GM18520 (cell line): Measurements from ENCODE around the gene KRABD2.
"Not testable (repeated sequence)": the region's sequence is repeated elsewhere in the genome, so short reads cannot be mapped to it uniquely, and the experiment has no call there.

Experiments
- ATAC-seq: cut with Tn5 transposase; IDR thresholded peaks from one replicate; pipeline ENCODE4 v1.9.1; 2021; ENCODE audit not compliant: unreplicated experiment

KRABD2 gene

GRCh38 chr17:8362651-8363332 is 13.7 kb downstream of the KRABD2 start:
- ATAC-seq, result no peak

GRCh38 chr17:8360751-8361150 is 15.8 kb downstream of the KRABD2 start:
- ATAC-seq, result no peak

GRCh38 chr17:8360260-8360659 is 16.2 kb downstream of the KRABD2 start:
- ATAC-seq, result no peak

- no peak for ATAC-seq
These were observed 16.7 kb downstream of the KRABD2 start for GRCh38 chr17:8359769-8360168.

- ATAC-seq, result no peak
These were observed 18.6 kb downstream of the KRABD2 start for GRCh38 chr17:8357910-8358309.

GRCh38 chr17:8354236-8354635 is 22.3 kb downstream of the KRABD2 start:
- no peak for ATAC-seq

GRCh38 chr17:8353736-8354135 is 22.8 kb downstream of the KRABD2 start:
- no peak for ATAC-seq

- ATAC-seq, result no peak
These were observed 26.2 kb downstream of the KRABD2 start for GRCh38 chr17:8350339-8350738.

GRCh38 chr17:8347001-8347400 is 29.5 kb downstream of the KRABD2 start:
- ATAC-seq, result not testable (repeated sequence)

GRCh38 chr17:8345951-8346665 is 30.4 kb downstream of the KRABD2 start:
- ATAC-seq, result no peak

GRCh38 chr17:8345052-8345690 is 31.3 kb downstream of the KRABD2 start:
- ATAC-seq, result no peak

- no peak for ATAC-seq
These were observed 35.0 kb downstream of the KRABD2 start for GRCh38 chr17:8341456-8341855.

- ATAC-seq, result no peak
These were observed 37.0 kb downstream of the KRABD2 start, which contains the start of gene ODF4 for GRCh38 chr17:8339540-8339939. TSS of gene ODF4 (plus strand) at chr17:8339840. CDS start at chr17:8340052, 212 bp downstream.

- ATAC-seq, result no peak
These were observed 37.8 kb downstream of the KRABD2 start for GRCh38 chr17:8338753-8339140.

- no peak for ATAC-seq
These were observed 38.4 kb downstream of the KRABD2 start for GRCh38 chr17:8337802-8338752.

GRCh38 chr17:8333281-8333680 is 43.2 kb downstream of the KRABD2 start:
- no peak for ATAC-seq

GRCh38 chr17:8332688-8333087 is 43.8 kb downstream of the KRABD2 start:
- no peak for ATAC-seq

- no peak for ATAC-seq
These were observed 44.4 kb downstream of the KRABD2 start for GRCh38 chr17:8332128-8332527.

- ATAC-seq, result no peak
These were observed 49.2 kb downstream of the KRABD2 start for GRCh38 chr17:8327303-8327649.
